GM12874 (cell line): ENCODE results near the gene BACE2.

Experiments used
- TF ChIP-seq, protein P1 (sequence below): IDR thresholded peaks from 2 replicates; pipeline ENCODE4 v1.5.1; 2011; ENCODE audit warnings: low read depth, mild to moderate bottlenecking, control low read depth, low read length, moderate library complexity; ENCODE audit not compliant: insufficient read depth

Gene BACE2

DNA sequence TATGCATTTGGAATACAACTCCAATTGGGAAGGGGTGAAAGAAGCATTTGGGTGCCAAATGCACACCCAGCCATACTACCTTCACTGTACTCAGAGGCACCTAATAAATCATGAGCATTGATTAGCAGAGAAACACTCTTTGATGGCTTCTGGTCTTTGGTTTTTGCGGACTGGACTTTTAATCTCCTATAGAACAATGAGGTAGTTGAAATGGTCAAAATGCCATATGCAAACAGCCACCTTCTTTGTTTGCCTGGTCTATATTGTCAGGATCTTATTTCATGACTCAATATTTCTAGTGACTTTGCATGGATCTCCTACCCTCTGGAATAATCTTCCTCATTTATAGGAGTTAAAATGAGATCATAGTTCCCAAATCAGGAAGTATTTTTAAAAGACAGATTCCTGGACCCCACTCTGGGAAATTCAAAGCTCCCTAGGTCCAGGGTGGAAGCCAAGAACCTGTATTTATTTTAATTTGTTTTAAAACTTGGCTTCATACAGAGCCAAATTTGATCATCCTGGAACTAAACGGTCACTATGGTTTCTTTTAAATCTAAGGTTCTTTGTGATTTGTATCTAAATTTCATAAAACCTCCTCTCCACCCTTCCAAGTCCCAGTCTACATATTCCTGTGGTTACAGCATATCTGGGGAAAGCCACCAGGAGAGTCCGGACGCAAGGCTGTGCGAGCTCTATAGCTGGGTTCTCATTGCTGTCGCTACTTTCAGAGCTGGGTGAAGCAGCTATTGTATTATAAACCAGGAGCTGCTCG lies 157.4 kb downstream of the BACE2 start:
- TF ChIP-seq, protein P1, sequence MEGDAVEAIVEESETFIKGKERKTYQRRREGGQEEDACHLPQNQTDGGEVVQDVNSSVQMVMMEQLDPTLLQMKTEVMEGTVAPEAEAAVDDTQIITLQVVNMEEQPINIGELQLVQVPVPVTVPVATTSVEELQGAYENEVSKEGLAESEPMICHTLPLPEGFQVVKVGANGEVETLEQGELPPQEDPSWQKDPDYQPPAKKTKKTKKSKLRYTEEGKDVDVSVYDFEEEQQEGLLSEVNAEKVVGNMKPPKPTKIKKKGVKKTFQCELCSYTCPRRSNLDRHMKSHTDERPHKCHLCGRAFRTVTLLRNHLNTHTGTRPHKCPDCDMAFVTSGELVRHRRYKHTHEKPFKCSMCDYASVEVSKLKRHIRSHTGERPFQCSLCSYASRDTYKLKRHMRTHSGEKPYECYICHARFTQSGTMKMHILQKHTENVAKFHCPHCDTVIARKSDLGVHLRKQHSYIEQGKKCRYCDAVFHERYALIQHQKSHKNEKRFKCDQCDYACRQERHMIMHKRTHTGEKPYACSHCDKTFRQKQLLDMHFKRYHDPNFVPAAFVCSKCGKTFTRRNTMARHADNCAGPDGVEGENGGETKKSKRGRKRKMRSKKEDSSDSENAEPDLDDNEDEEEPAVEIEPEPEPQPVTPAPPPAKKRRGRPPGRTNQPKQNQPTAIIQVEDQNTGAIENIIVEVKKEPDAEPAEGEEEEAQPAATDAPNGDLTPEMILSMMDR = no peak

- TF ChIP-seq, protein P1 = no peak
Measured at GRCh38 chr21:41326414-41327080, 158.6 kb downstream of the BACE2 start.

GRCh38 chr21:41327753-41328152 lies 159.8 kb downstream of the BACE2 start:
- TF ChIP-seq, protein P1 = no peak

GRCh38 chr21:41328660-41329607 lies 161.0 kb downstream of the BACE2 start:
- TF ChIP-seq, protein P1 = no peak
